WTC11 (cell line): Measurements from ENCODE around the gene CBX2. TPM values are rescaled to one million over a fixed set of nuclear protein-coding genes. Genes with fewer than 3 reads are reported as not detected.

ENCODE experiments used
- ATAC-seq: fragments of 200-7000 bp; cut with Tn5 transposase; 2 replicates; pipeline ENCODE4 v1.10.0; 2021; ENCODE audit warnings: mild to moderate bottlenecking, moderate library complexity
- CTCF ChIA-PET: fragments of 300-600 bp; sonication (Branson Sonifier 250); formaldehyde crosslinking; loops from one replicate; lab custom pipeline; 2021; ENCODE audit warnings: antibody characterized with exemption; lab: Charles Lee
- POLR2A ChIA-PET: fragments of 350-600 bp; sonication (Branson Sonifier 250); formaldehyde crosslinking; loops from one replicate; lab custom pipeline; 2021; ENCODE audit warnings: antibody characterized with exemption; lab: Charles Lee
- DNase-seq: peaks from one replicate; pipeline ENCODE4 v3.0.0; 2021; ENCODE audit warnings: low spot score
- H3K27ac Mint-ChIP-seq: 2 replicates; pipeline ENCODE4 v1.8.0; 2021; ENCODE audit warnings: mixed read lengths
- H3K27me3 Mint-ChIP-seq: 2 replicates; pipeline ENCODE4 v1.8.0; 2021; ENCODE audit warnings: low read depth, mild to moderate bottlenecking, moderate library complexity, mixed read lengths
- H3K36me3 Mint-ChIP-seq: 2 replicates; pipeline ENCODE4 v1.8.0; 2021; ENCODE audit warnings: mixed read lengths
- H3K4me1 Mint-ChIP-seq: 2 replicates; pipeline ENCODE4 v1.8.0; 2022; ENCODE audit warnings: mixed read lengths
- H3K4me3 Mint-ChIP-seq: 2 replicates; pipeline ENCODE4 v1.8.0; 2021; ENCODE audit warnings: mild to moderate bottlenecking, moderate library complexity, mixed read lengths
- H3K9me3 Mint-ChIP-seq: 2 replicates; pipeline ENCODE4 v1.8.0; 2021; ENCODE audit warnings: mixed read lengths
- CREB1 ChIP-seq: sonication (generic); formaldehyde crosslinking; IDR thresholded peaks from 2 replicates; pipeline ENCODE4 v1.8.0; 2023; ENCODE audit warnings: mild to moderate bottlenecking, missing genetic modification reagents
- ELF4 ChIP-seq: sonication (generic); formaldehyde crosslinking; IDR thresholded peaks from 2 replicates; pipeline ENCODE4 v1.8.1; 2022; ENCODE audit warnings: low read depth, mild to moderate bottlenecking, moderate library complexity, missing genetic modification reagents
- FOXP1 ChIP-seq: sonication (generic); formaldehyde crosslinking; IDR thresholded peaks from 2 replicates; pipeline ENCODE4 v1.8.0; 2022; ENCODE audit warnings: missing genetic modification reagents, mild to moderate bottlenecking, moderate library complexity, borderline replicate concordance
- ZBTB21 ChIP-seq: sonication (generic); formaldehyde crosslinking; IDR thresholded peaks from 2 replicates; pipeline ENCODE4 v1.8.1; 2023; ENCODE audit warnings: mild to moderate bottlenecking, missing genetic modification reagents, borderline replicate concordance
- ZNF263 ChIP-seq: sonication (generic); formaldehyde crosslinking; IDR thresholded peaks from 2 replicates; pipeline ENCODE4 v1.8.1; 2022; ENCODE audit warnings: low read depth, mild to moderate bottlenecking, moderate library complexity, missing genetic modification reagents
- total RNA-seq: library from RNA; stranded (reverse); gene quantifications from 3 replicates; pipeline ENCODE4 v1.2.3, GENCODE V29; 2021
- TF ChIP-seq, protein P1 (sequence below): sonication (generic); formaldehyde crosslinking; IDR thresholded peaks from 2 replicates; pipeline ENCODE4 v1.8.1; 2023; ENCODE audit warnings: mild to moderate bottlenecking, missing genetic modification reagents
- TF ChIP-seq, protein P2 (sequence below): sonication (generic); formaldehyde crosslinking; IDR thresholded peaks from 2 replicates; pipeline ENCODE4 v1.8.1; 2023; ENCODE audit warnings: mild to moderate bottlenecking, missing genetic modification reagents, borderline replicate concordance
- TF ChIP-seq, protein P3 (sequence below): sonication (generic); formaldehyde crosslinking; IDR thresholded peaks from 2 replicates; pipeline ENCODE4 v1.8.0; 2022; ENCODE audit warnings: mild to moderate bottlenecking, missing genetic modification reagents
- TF ChIP-seq, protein P4 (sequence below): sonication (generic); formaldehyde crosslinking; IDR thresholded peaks from 2 replicates; pipeline ENCODE4 v1.8.0; 2022; ENCODE audit warnings: mild to moderate bottlenecking, missing genetic modification reagents
- TF ChIP-seq, protein P5 (sequence below): fragments of 250-450 bp; sonication (Bioruptor Pico); IDR thresholded peaks from 2 replicates; pipeline ENCODE4 v1.9.0; 2021; ENCODE audit warnings: mild to moderate bottlenecking
- TF ChIP-seq, protein P6 (sequence below): sonication (generic); formaldehyde crosslinking; IDR thresholded peaks from 2 replicates; pipeline ENCODE4 v1.8.0; 2022; ENCODE audit warnings: mild to moderate bottlenecking, missing genetic modification reagents

The CBX2 gene
- total RNA-seq, 1 experiment from 2014 or later: 85.5 TPM

DNA sequence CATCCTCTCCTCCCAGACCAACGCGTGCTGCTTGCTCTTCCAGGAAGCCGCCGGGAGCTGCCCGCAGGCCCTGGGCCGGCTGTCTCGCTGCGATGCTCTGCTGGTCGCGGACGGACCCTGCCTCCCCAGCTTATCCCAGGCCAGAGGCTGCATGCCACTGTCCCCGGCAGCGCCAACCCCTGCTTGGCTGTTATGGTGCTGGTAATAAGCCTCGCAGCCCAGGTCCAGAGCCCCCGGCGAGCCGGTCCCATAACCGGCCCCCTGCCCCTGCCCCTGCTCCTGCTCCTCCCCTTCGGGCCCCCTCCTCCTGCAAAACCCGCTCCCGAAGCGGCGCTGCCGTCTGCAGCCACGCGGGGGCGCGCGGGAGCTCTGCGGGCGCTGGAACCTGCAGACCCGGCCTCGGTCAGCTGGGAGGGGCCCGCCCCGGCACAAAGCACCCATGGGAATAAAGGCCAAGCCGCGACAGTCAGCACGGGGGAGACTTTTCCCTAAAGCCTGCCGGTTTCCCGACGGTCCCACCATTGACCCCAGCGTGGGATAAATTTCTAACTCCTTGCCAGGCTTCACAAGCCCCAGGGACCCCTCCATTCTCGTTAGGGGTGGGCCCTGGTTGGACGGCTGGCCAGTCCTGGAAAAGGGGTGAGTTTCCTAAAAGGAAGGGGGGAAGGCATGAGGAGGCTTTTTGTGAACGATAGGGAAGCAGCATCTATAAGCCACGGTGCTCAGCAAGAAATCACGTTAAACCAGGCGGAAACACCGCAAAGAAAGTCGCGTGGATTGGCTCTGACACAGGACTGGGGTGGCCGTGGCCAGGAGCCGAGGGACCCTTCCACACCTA is 36.0 kb upstream of the CBX2 start (continued):
- TF ChIP-seq, protein P1, sequence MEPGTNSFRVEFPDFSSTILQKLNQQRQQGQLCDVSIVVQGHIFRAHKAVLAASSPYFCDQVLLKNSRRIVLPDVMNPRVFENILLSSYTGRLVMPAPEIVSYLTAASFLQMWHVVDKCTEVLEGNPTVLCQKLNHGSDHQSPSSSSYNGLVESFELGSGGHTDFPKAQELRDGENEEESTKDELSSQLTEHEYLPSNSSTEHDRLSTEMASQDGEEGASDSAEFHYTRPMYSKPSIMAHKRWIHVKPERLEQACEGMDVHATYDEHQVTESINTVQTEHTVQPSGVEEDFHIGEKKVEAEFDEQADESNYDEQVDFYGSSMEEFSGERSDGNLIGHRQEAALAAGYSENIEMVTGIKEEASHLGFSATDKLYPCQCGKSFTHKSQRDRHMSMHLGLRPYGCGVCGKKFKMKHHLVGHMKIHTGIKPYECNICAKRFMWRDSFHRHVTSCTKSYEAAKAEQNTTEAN (CRISPR knock-in tag): no peak; the same call in 1 of the 2 replicates

DNA sequence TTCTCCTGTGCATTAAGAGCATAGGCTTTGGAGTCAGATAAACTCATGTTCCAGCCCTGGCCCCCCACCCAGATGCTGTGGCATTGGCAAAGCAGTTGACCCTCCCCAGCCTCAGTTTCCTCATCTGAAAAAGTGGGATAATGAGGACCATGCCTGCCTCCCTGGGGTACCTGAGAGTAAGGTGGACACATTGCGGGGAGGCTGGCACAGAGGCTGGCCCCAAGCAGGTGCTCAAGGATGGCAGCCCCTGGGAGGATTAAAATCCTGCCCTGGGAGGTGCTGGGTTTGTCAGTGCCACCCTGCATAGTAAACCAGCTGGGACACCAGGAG is 35.4 kb upstream of the CBX2 start:
- TF ChIP-seq, protein P2, sequence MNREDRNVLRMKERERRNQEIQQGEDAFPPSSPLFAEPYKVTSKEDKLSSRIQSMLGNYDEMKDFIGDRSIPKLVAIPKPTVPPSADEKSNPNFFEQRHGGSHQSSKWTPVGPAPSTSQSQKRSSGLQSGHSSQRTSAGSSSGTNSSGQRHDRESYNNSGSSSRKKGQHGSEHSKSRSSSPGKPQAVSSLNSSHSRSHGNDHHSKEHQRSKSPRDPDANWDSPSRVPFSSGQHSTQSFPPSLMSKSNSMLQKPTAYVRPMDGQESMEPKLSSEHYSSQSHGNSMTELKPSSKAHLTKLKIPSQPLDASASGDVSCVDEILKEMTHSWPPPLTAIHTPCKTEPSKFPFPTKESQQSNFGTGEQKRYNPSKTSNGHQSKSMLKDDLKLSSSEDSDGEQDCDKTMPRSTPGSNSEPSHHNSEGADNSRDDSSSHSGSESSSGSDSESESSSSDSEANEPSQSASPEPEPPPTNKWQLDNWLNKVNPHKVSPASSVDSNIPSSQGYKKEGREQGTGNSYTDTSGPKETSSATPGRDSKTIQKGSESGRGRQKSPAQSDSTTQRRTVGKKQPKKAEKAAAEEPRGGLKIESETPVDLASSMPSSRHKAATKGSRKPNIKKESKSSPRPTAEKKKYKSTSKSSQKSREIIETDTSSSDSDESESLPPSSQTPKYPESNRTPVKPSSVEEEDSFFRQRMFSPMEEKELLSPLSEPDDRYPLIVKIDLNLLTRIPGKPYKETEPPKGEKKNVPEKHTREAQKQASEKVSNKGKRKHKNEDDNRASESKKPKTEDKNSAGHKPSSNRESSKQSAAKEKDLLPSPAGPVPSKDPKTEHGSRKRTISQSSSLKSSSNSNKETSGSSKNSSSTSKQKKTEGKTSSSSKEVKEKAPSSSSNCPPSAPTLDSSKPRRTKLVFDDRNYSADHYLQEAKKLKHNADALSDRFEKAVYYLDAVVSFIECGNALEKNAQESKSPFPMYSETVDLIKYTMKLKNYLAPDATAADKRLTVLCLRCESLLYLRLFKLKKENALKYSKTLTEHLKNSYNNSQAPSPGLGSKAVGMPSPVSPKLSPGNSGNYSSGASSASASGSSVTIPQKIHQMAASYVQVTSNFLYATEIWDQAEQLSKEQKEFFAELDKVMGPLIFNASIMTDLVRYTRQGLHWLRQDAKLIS (CRISPR knock-in tag): no peak
- no peak for TF ChIP-seq ZBTB21 (CRISPR knock-in tag)
- TF ChIP-seq, protein P3, sequence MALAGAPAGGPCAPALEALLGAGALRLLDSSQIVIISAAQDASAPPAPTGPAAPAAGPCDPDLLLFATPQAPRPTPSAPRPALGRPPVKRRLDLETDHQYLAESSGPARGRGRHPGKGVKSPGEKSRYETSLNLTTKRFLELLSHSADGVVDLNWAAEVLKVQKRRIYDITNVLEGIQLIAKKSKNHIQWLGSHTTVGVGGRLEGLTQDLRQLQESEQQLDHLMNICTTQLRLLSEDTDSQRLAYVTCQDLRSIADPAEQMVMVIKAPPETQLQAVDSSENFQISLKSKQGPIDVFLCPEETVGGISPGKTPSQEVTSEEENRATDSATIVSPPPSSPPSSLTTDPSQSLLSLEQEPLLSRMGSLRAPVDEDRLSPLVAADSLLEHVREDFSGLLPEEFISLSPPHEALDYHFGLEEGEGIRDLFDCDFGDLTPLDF (CRISPR knock-in tag): no peak
- no peak for TF ChIP-seq ELF4 (CRISPR knock-in tag)
- TF ChIP-seq FOXP1 (CRISPR knock-in tag): no peak
- TF ChIP-seq, protein P4, sequence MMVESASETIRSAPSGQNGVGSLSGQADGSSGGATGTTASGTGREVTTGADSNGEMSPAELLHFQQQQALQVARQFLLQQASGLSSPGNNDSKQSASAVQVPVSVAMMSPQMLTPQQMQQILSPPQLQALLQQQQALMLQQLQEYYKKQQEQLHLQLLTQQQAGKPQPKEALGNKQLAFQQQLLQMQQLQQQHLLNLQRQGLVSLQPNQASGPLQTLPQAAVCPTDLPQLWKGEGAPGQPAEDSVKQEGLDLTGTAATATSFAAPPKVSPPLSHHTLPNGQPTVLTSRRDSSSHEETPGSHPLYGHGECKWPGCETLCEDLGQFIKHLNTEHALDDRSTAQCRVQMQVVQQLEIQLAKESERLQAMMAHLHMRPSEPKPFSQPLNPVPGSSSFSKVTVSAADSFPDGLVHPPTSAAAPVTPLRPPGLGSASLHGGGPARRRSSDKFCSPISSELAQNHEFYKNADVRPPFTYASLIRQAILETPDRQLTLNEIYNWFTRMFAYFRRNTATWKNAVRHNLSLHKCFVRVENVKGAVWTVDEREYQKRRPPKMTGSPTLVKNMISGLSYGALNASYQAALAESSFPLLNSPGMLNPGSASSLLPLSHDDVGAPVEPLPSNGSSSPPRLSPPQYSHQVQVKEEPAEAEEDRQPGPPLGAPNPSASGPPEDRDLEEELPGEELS: no peak
- TF ChIP-seq, protein P5, sequence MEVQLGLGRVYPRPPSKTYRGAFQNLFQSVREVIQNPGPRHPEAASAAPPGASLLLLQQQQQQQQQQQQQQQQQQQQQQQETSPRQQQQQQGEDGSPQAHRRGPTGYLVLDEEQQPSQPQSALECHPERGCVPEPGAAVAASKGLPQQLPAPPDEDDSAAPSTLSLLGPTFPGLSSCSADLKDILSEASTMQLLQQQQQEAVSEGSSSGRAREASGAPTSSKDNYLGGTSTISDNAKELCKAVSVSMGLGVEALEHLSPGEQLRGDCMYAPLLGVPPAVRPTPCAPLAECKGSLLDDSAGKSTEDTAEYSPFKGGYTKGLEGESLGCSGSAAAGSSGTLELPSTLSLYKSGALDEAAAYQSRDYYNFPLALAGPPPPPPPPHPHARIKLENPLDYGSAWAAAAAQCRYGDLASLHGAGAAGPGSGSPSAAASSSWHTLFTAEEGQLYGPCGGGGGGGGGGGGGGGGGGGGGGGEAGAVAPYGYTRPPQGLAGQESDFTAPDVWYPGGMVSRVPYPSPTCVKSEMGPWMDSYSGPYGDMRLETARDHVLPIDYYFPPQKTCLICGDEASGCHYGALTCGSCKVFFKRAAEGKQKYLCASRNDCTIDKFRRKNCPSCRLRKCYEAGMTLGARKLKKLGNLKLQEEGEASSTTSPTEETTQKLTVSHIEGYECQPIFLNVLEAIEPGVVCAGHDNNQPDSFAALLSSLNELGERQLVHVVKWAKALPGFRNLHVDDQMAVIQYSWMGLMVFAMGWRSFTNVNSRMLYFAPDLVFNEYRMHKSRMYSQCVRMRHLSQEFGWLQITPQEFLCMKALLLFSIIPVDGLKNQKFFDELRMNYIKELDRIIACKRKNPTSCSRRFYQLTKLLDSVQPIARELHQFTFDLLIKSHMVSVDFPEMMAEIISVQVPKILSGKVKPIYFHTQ (CRISPR knock-in tag): no peak
- CTCF ChIA-PET: interaction anchor here (0.6 to 9.3 kb wide), 51 partner anchors 10 to 551 kb away, joined by 3 to 165 read pairs (median 8); partner anchors contain the start of genes CBX4 and CBX8
- no peaks in the 10 kb centered on the region for H3K9me3 Mint-ChIP-seq
- H3K36me3 Mint-ChIP-seq: no peaks in the 10 kb centered on the region
- POLR2A ChIA-PET: interaction anchor here (0.5 to 1.4 kb wide), 2 partner anchors 47 to 86 kb away, joined by 3 to 6 read pairs; no protein-coding TSS in a partner anchor
- peaks cover 11% of the 10 kb centered on the region for H3K4me1 Mint-ChIP-seq
- H3K27ac Mint-ChIP-seq: no peak overlapping the region
- ATAC-seq (no peak), DNase-seq (no peak)
- H3K27me3 Mint-ChIP-seq: peaks cover 74% of the 10 kb centered on the region
- H3K4me3 Mint-ChIP-seq: no peak overlapping the region

DNA sequence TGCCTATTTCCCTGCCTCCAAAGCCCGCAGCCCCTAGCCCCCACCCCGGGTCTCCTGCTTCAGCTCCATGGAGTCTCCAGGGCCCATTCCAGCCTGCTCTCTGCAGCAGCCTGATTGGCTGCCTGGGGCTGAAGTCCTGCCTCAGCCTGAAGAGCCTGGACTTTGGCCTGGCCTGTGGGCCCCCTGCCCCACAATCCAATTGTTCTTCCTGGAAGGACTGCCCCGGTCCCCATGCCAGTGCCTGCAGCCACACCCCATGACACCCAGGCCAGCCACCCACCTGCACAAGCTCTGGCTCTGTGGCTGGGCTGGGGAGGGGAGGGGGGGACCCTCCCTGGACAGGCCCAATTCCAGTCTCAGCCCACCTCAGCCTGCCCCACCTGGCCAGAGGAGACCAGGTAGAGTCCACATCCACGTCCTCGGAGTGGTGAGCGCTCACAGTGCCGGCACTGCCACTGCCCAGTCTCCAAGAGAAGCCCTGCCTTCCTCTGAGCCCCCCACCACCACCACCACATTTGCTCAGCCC is 34.9 kb upstream of the CBX2 start:
- no peak overlapping the region for H3K27ac Mint-ChIP-seq
- H3K4me3 Mint-ChIP-seq: no peak overlapping the region
- no peak for ATAC-seq
- DNase-seq: no peak
- ChIA-PET POLR2A (interaction anchor here (0.5 kb wide), 1 partner anchor 86 kb away, joined by 3 read pairs; no protein-coding TSS in a partner anchor), CTCF (interaction anchor here (1.5 to 9.3 kb wide), 7 partner anchors 20 to 351 kb away, joined by 6 to 165 read pairs (median 8); no protein-coding TSS in a partner anchor)
- no peaks in the 10 kb centered on the region for H3K36me3 Mint-ChIP-seq
- TF ChIP-seq CREB1 (CRISPR knock-in tag): no peak
- TF ChIP-seq, protein P5 (CRISPR knock-in tag): no peak
- no peak for TF ChIP-seq ZNF263 (CRISPR knock-in tag)
- TF ChIP-seq, protein P6, sequence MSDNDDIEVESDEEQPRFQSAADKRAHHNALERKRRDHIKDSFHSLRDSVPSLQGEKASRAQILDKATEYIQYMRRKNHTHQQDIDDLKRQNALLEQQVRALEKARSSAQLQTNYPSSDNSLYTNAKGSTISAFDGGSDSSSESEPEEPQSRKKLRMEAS (CRISPR knock-in tag): no peak
- peaks cover 79% of the 10 kb centered on the region for H3K27me3 Mint-ChIP-seq
- H3K9me3 Mint-ChIP-seq: no peaks in the 10 kb centered on the region
- peaks cover 15% of the 10 kb centered on the region for H3K4me1 Mint-ChIP-seq
